Nephron progenitor cell (in vitro differentiated cells): Measurements from ENCODE around the gene P3H4.

Experiments used
- DNase-seq: peaks from one replicate; pipeline ENCODE4 v3.0.0; 2021
- H3K27ac Mint-ChIP-seq: 2 replicates; pipeline ENCODE4 v1.8.0; 2021; ENCODE audit warnings: mild to moderate bottlenecking, moderate library complexity, mixed read lengths
- H3K27me3 Mint-ChIP-seq: 2 replicates; pipeline ENCODE4 v1.8.0; 2021; ENCODE audit warnings: mild to moderate bottlenecking, low read depth, mixed read lengths; ENCODE audit not compliant: poor library complexity
- H3K36me3 Mint-ChIP-seq: 2 replicates; pipeline ENCODE4 v1.8.0; 2021; ENCODE audit warnings: low read depth, mixed read lengths
- H3K4me1 Mint-ChIP-seq: 2 replicates; pipeline ENCODE4 v1.8.0; 2021; ENCODE audit warnings: mixed read lengths
- H3K4me3 Mint-ChIP-seq: 2 replicates; pipeline ENCODE4 v1.8.0; 2021; ENCODE audit warnings: mild to moderate bottlenecking, moderate library complexity, mixed read lengths
- H3K9me3 Mint-ChIP-seq: 2 replicates; pipeline ENCODE4 v1.8.0; 2021; ENCODE audit warnings: mild to moderate bottlenecking, moderate library complexity, mixed read lengths
- TF ChIP-seq, protein P1 (sequence below): fragments of 200-600 bp; sonication (generic); IDR thresholded peaks from 2 replicates; pipeline ENCODE4 v1.5.0; 2021; ENCODE audit warnings: antibody characterized with exemption

Gene P3H4

DNA sequence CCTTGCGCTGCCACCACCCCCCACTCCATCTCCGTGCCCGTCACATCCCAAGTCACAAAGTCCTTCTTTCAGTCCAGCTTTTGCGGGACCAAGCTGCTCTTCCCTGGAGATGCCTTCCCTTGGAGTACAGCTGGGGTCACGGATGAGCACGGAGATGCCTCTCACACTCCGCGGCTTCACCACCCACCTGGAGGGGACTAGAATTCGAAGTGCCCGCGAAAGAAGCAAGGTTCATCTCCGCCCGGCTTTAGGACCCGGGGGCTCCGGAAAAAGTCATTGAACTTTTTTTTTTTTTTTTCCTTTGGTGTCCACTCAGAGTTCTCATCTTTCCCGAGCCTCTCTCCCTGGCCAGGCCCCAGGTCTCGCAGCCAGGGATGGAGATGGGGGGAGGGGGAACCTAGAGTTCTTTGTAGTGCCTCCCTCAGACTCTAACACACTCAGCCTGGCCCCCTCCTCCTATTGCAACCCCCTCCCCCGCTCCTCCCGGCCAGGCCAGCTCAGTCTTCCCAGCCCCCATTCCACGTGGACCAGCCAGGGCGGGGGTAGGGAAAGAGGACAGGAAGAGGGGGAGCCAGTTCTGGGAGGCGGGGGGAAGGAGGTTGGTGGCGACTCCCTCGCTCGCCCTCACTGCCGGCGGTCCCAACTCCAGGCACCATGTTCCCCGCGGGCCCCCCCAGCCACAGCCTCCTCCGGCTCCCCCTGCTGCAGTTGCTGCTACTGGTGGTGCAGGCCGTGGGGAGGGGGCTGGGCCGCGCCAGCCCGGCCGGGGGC is 817 bp upstream of the P3H4 start, which contains the start of gene FKBP10:
Gene FKBP10, plus strand, starts transcription at position 624 of the 771 bp plus-strand sequence. Its CDS starts 31 bp downstream, at position 655.
- H3K4me1 Mint-ChIP-seq, result peaks cover 55% of the 10 kb centered on the region
- H3K4me3 Mint-ChIP-seq, result peak within 1 kb of the TSS; percentile 93
- H3K27ac Mint-ChIP-seq, result peak within 1 kb of the TSS; percentile 98
- H3K27me3 Mint-ChIP-seq, result peaks cover 3% of the 10 kb centered on the region
- peak; percentile 90 for DNase-seq
- no peaks in the 10 kb centered on the region for H3K9me3 Mint-ChIP-seq
- TF ChIP-seq, protein P1, sequence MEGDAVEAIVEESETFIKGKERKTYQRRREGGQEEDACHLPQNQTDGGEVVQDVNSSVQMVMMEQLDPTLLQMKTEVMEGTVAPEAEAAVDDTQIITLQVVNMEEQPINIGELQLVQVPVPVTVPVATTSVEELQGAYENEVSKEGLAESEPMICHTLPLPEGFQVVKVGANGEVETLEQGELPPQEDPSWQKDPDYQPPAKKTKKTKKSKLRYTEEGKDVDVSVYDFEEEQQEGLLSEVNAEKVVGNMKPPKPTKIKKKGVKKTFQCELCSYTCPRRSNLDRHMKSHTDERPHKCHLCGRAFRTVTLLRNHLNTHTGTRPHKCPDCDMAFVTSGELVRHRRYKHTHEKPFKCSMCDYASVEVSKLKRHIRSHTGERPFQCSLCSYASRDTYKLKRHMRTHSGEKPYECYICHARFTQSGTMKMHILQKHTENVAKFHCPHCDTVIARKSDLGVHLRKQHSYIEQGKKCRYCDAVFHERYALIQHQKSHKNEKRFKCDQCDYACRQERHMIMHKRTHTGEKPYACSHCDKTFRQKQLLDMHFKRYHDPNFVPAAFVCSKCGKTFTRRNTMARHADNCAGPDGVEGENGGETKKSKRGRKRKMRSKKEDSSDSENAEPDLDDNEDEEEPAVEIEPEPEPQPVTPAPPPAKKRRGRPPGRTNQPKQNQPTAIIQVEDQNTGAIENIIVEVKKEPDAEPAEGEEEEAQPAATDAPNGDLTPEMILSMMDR, result no peak
- peaks cover 35% of the 10 kb centered on the region for H3K36me3 Mint-ChIP-seq

- peaks cover 42% of the 10 kb centered on the region for H3K36me3 Mint-ChIP-seq
- no peak overlapping the region for H3K27ac Mint-ChIP-seq
- no peaks in the 10 kb centered on the region for H3K9me3 Mint-ChIP-seq
Measured at GRCh38 chr17:41810659-41811548, 845 bp downstream of the P3H4 start.

GRCh38 chr17:41806685-41807445 is 4.9 kb downstream of the P3H4 start:
- TF ChIP-seq, protein P1, result no peak

More at GRCh38 chr17:41810659-41811548, 845 bp downstream of the P3H4 start:
- TF ChIP-seq, protein P1, result no peak
- Mint-ChIP-seq H3K4me3 (peak overlapping the region; percentile 84), H3K4me1 (peaks cover 45% of the 10 kb centered on the region), H3K27me3 (peaks cover 3% of the 10 kb centered on the region)
- peak; percentile 55 for DNase-seq

GRCh38 chr17:41803049-41804020 is 8.4 kb downstream of the P3H4 start:
- H3K27me3 Mint-ChIP-seq, result peaks cover 4% of the 10 kb centered on the region
- H3K4me1 Mint-ChIP-seq, result peaks cover 39% of the 10 kb centered on the region
- no peaks in the 10 kb centered on the region for H3K9me3 Mint-ChIP-seq
- TF ChIP-seq, protein P1, result no peak
- no peak for DNase-seq
- H3K4me3 Mint-ChIP-seq, result no peak overlapping the region
- H3K27ac Mint-ChIP-seq, result peak overlapping the region; percentile 69
- H3K36me3 Mint-ChIP-seq, result peaks cover 39% of the 10 kb centered on the region

More at GRCh38 chr17:41806685-41807445, 4.9 kb downstream of the P3H4 start:
- peaks cover 54% of the 10 kb centered on the region for H3K36me3 Mint-ChIP-seq
- peaks cover 3% of the 10 kb centered on the region for H3K27me3 Mint-ChIP-seq
- no peak for DNase-seq
- peaks cover 30% of the 10 kb centered on the region for H3K4me1 Mint-ChIP-seq
- no peak overlapping the region for H3K27ac Mint-ChIP-seq
- no peak overlapping the region for H3K4me3 Mint-ChIP-seq
- H3K9me3 Mint-ChIP-seq, result no peaks in the 10 kb centered on the region
